ENCODE data around the gene GPER1. TPM values are rescaled to one million over a fixed set of nuclear protein-coding genes. Genes with fewer than 3 reads are reported as not detected.

Gene GPER1
- polyA plus RNA-seq, 6 donors from 2014 or later = 0.40 to 0.88 (median 0.65) TPM; not detected in 3

DNA sequence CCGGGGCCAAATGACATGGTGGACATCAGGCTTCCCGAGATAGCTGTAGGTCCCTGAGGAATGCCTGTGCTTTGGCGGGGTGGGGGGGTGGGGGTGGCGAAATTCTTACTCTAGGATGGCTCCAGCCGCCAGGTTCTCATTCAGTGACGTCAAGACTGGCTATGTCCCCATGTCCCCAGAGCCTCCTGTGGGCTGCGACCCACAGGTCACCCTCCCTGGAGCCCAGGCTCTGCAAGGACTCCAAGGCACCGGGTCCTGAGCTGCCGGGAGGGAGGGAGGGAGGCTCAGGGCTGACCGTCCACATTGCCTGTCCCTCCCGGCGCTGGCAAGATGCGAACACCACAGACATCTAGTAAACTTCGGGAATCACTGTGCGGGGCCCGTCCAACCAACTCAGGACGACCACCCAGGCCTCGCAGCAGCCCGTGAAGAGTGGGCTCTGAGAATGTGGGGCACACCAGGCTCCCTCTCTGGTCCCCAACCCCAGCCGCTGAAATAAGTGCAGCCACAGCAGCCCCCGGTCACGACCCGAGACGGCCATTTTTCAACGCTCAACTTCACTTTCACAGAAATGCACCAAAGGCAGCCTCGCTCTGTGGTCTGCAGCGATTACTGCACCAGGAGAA is 31.0 kb upstream of the GPER1 start:
- Mint-ChIP-seq H3K4me3 (peak overlapping the region in 3 of 8 donors; percentile 30 to 71 (median 57)), H3K9me3 (peaks cover 0 to 1% (median 0%) of the 10 kb centered on the region in 7 donors), H3K27me3 (peaks cover 19 to 80% (median 30%) of the 10 kb centered on the region in 3 donors), H3K36me3 (peaks cover 0 to 4% of the 10 kb centered on the region in 2 donors), H3K27ac (no peak overlapping the region), H3K4me1 (peaks cover 20 to 52% (median 46%) of the 10 kb centered on the region in 3 donors)
- no peak for DNase-seq
- no peak for ATAC-seq (ENCODE audit: low read depth in 2 of 2)

DNA sequence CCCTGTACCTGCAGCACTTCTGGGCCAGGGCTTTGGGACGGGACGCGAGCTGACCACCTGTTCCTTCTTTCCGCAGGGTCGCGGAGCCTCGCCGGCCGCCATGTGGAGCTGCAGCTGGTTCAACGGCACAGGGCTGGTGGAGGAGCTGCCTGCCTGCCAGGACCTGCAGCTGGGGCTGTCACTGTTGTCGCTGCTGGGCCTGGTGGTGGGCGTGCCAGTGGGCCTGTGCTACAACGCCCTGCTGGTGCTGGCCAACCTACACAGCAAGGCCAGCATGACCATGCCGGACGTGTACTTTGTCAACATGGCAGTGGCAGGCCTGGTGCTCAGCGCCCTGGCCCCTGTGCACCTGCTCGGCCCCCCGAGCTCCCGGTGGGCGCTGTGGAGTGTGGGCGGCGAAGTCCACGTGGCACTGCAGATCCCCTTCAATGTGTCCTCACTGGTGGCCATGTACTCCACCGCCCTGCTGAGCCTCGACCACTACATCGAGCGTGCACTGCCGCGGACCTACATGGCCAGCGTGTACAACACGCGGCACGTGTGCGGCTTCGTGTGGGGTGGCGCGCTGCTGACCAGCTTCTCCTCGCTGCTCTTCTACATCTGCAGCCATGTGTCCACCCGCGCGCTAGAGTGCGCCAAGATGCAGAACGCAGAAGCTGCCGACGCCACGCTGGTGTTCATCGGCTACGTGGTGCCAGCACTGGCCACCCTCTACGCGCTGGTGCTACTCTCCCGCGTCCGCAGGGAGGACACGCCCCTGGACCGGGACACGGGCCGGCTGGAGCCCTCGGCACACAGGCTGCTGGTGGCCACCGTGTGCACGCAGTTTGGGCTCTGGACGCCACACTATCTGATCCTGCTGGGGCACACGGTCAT is 30.3 kb upstream of the GPER1 start:
- Mint-ChIP-seq H3K4me3 (no peak overlapping the region), H3K27me3 (peaks cover 25 to 81% (median 29%) of the 10 kb centered on the region in 3 donors), H3K27ac (peak overlapping the region in 1 of 6 donors; percentile 68), H3K4me1 (peaks cover 27 to 56% (median 54%) of the 10 kb centered on the region in 3 donors), H3K36me3 (peaks cover 0 to 6% of the 10 kb centered on the region in 2 donors), H3K9me3 (peaks cover 0 to 1% (median 0%) of the 10 kb centered on the region in 7 donors)
- ATAC-seq (ENCODE audit: low read depth in 2 of 2) (no peak), DNase-seq (no peak)

DNA sequence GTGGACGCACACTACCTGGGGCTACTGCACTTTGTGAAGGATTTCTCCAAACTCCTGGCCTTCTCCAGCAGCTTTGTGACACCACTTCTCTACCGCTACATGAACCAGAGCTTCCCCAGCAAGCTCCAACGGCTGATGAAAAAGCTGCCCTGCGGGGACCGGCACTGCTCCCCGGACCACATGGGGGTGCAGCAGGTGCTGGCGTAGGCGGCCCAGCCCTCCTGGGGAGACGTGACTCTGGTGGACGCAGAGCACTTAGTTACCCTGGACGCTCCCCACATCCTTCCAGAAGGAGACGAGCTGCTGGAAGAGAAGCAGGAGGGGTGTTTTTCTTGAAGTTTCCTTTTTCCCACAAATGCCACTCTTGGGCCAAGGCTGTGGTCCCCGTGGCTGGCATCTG is 29.6 kb upstream of the GPER1 start:
- no peak for ATAC-seq (ENCODE audit: low read depth in 2 of 2)
- peaks cover 32 to 62% (median 61%) of the 10 kb centered on the region in 3 donors for H3K4me1 Mint-ChIP-seq
- peaks cover 0 to 1% (median 0%) of the 10 kb centered on the region in 7 donors for H3K9me3 Mint-ChIP-seq
- no peak for DNase-seq
- H3K4me3 Mint-ChIP-seq = peak overlapping the region in 2 of 8 donors; percentile 32 to 61
- H3K36me3 Mint-ChIP-seq = peaks cover 0 to 6% of the 10 kb centered on the region in 2 donors
- H3K27me3 Mint-ChIP-seq = peaks cover 25 to 87% (median 29%) of the 10 kb centered on the region in 3 donors
- H3K27ac Mint-ChIP-seq = peak overlapping the region in 2 of 6 donors; percentile 59 to 98

DNA sequence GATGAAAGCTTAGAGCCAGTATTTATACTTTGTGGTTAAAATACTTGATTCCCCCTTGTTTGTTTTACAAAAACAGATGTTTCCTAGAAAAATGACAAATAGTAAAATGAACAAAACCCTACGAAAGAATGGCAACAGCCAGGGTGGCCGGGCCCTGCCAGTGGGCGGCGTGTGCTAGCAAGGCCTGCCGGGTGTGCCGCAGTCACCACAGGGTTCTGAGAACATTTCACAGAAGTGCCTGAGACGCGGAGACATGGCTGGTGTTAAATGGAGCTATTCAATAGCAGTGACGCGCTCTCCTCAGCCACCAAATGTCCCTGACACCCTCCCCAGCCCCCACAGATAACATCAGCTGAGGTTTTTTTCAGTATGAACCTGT is 29.1 kb upstream of the GPER1 start:
- peak overlapping the region in 2 of 8 donors; percentile 32 to 61 for H3K4me3 Mint-ChIP-seq
- DNase-seq (no peak), ATAC-seq (ENCODE audit: low read depth in 2 of 2) (no peak)
- peaks cover 0 to 1% (median 0%) of the 10 kb centered on the region in 7 donors for H3K9me3 Mint-ChIP-seq
- peaks cover 0 to 6% of the 10 kb centered on the region in 2 donors for H3K36me3 Mint-ChIP-seq
- peaks cover 32 to 66% (median 62%) of the 10 kb centered on the region in 3 donors for H3K4me1 Mint-ChIP-seq
- H3K27me3 Mint-ChIP-seq = peaks cover 25 to 90% (median 32%) of the 10 kb centered on the region in 3 donors
- peak overlapping the region in 3 of 6 donors; percentile 18 to 98 (median 59) for H3K27ac Mint-ChIP-seq

DNA sequence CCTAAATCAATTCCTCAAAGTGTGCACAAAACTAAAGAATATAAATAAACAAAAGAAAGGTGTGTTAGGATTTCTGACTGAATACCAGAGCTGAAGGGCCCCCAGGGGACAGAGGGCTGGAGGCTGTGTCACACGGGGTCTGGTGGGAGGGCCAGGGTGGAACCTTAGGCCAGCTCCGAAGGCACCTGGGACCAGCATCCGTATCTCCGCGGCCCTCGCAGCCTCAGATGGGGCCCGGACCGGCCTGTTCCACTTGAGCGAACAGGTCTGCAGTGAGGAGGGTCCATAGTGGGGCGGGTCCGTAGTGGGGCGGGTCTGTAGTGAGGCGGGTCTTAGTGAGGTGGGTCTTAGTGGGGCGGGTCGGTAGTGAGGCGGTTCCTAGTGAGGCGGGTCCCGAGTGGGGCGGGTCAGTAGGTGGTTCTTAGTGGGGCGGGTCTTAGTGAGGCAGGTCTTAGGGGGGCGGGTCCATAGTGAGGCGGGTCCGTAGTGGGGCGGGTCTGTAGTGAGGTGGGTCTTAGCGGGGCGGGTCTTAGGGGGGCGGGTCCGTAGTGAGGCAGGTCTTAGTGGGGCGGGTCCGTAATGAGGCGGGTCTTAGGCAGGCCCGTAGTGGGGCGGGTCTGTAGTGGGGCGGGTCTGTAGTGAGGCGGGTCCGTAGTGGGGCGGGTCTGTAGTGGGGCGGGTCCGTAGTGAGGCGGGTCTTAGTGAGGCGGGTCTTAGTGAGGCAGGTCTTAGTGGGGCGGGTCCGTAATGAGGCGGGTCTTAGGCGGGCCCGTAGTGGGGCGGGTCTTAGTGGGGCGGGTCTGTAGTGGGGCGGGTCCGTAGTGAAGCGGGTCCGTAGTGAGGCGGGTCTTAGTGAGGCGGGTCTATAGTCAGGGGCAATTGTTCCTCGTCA is 28.5 kb upstream of the GPER1 start:
- Mint-ChIP-seq H3K36me3 (peaks cover 0 to 6% of the 10 kb centered on the region in 2 donors), H3K27ac (peak overlapping the region; percentile 18 to 98 (median 70)), H3K4me1 (peaks cover 38 to 66% (median 57%) of the 10 kb centered on the region in 3 donors), H3K9me3 (peaks cover 0 to 1% (median 0%) of the 10 kb centered on the region in 7 donors), H3K4me3 (peak overlapping the region in 4 of 8 donors; percentile 28 to 84 (median 70)), H3K27me3 (peaks cover 25 to 90% (median 36%) of the 10 kb centered on the region in 3 donors)
- DNase-seq = no peak
- ATAC-seq (ENCODE audit: low read depth in 2 of 2) = peak in 1 of 2 donors; percentile 6

DNA sequence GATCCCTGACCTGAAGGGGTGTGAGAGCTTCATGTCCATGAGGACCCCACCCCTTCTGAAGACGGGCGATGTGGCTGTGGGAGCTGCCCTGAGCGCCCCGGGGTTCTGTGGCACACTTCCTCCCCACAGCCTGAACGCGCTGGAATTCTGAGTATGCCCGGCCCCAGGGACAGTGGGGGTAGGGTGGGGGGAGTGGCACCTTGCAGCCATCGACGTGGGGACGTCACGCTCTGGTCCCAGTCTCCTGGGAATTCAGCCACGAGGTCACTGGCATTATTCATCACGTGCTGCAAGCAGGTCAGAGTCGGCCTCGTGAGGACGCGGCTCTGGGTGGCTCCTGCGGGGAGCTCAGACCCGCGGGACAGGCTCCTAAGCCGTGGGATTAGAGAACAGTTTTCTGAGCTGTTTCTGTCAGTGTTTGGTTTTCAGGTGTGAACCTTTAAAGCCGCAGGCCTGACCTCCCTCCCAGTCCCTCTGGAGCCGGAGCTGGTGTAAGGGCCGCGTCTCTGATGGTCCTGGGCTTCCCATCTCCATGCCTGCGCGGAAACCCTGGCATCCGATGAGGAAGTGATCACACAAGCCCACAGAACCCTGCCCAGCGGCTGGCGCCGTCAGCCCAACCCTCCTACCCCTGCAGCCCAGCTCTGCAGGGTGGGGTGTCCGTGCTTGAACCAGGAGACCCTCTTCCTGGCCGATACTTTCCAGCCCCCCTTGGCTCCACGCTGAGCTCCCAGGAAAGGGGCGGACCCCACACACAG is 27.4 kb upstream of the GPER1 start:
- peak overlapping the region in 5 of 6 donors; percentile 82 to 98 (median 90) for H3K27ac Mint-ChIP-seq
- peak; percentile 54 for DNase-seq
- H3K4me3 Mint-ChIP-seq = peak overlapping the region in 7 of 8 donors; percentile 9 to 84 (median 65)

DNA sequence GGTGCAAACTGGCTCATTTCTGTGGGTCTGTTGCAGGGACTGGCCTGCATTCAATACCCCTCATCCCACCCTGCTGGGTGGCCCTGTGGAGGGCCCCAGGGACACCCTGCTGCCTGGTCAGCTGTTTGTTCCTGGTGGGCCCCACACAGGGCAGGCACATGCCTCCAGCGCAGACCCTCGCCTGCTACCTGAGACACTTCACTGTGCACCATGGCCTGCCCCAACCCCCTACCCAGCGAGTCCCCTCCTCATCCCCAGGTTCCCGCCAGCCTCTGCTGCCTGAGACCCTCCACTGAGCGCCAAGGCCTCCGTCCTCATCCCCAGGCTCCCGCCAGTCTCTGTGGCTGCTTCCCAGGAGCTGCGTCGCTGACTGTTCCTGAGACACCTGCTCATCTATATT is 26.7 kb upstream of the GPER1 start:
- Mint-ChIP-seq H3K27me3 (peaks cover 21 to 83% (median 22%) of the 10 kb centered on the region in 3 donors), H3K27ac (peak overlapping the region; percentile 94 to 98 (median 98)), H3K36me3 (peaks cover 0 to 6% of the 10 kb centered on the region in 2 donors), H3K4me3 (peak overlapping the region in 5 of 8 donors; percentile 9 to 84 (median 79)), H3K4me1 (peaks cover 35 to 50% (median 49%) of the 10 kb centered on the region in 3 donors), H3K9me3 (peaks cover 0 to 1% (median 0%) of the 10 kb centered on the region in 7 donors)
- DNase-seq (no peak), ATAC-seq (ENCODE audit: low read depth in 2 of 2) (no peak)

More for the DNA sequence above, 27.4 kb upstream of the GPER1 start:
- Mint-ChIP-seq H3K4me1 (peaks cover 33 to 57% (median 53%) of the 10 kb centered on the region in 3 donors), H3K9me3 (peaks cover 0 to 1% (median 0%) of the 10 kb centered on the region in 7 donors), H3K27me3 (peaks cover 22 to 84% (median 26%) of the 10 kb centered on the region in 3 donors), H3K36me3 (peaks cover 0 to 6% of the 10 kb centered on the region in 2 donors)
- peak; percentile 1 to 2 for ATAC-seq (ENCODE audit: low read depth in 2 of 2)

DNA sequence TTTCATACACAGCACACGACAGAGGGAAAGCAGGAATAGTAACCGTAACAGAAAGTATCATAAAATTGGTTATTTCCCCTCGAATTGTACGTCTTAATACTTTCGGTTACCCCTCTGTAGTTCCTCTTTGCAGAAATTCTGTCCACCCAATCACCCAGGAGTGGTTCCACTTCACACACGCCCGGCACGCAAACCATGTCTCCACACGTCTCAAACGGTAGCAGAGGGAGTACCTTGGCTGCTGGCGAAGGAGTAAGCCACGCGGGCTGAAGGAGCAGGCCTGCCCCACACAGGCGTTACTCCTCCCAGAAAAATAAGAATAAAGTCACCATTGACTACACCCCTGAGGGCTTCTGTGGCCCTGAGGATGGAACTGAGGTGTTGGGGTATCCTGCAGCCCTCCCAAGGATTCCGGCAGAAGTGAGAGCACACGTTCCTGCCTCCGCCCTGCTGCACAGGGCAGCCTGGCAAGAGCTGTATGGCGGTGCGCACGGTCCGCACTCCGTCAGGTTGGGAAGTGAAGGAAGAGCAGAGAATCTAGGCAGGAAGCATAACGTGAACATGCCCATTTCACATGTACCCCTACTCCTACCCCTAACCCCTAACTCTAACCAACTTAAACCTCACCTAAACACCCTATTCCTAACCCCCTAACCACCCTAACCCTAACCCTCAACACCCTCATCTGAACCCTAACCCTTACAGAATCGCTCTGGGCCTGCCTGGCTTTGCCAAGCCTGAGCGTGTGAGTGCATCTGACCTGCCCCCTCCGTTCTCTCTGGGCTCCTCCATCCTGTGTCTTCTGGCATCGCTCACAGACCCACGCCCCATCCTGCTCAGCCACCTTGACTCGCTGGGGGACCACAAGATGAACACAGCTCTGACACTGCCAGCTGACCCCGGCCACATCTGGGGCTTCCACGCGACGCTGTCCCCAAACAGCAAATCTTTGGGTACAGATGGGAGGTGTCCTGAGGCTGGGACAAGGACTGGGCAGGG is 25.3 kb upstream of the GPER1 start:
- peak; percentile 85 to 86 for ATAC-seq (ENCODE audit: low read depth in 2 of 2)
- peak; percentile 87 for DNase-seq
- Mint-ChIP-seq H3K27me3 (peaks cover 21 to 83% (median 22%) of the 10 kb centered on the region in 3 donors), H3K4me3 (peak overlapping the region; percentile 36 to 90 (median 78)), H3K27ac (peak overlapping the region; percentile 94 to 98 (median 98)), H3K9me3 (peaks cover 0 to 1% (median 0%) of the 10 kb centered on the region in 7 donors), H3K36me3 (peaks cover 0 to 6% of the 10 kb centered on the region in 2 donors), H3K4me1 (peaks cover 32 to 48% (median 46%) of the 10 kb centered on the region in 3 donors)

DNA sequence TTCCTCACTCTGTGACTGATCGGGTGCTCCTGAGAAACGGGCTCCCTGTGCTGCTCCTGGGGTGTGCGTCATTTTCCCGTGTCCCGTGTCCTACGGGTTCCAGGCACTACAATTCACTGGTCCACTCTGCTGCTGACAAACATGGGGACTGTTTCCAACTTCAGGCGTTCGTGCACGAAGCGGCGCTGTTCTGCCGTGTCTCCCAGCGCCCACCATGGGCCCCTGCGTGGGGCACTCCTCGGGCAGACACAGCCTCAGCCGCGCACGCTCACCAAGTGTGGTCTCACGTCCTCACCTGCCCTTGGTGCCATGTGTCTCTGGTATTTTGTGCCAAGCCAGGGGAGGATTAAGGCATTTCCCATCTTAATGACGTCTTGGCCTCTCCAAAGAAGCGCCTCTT is 24.6 kb upstream of the GPER1 start:
- ATAC-seq (ENCODE audit: low read depth in 2 of 2) (no peak), DNase-seq (no peak)
- peak overlapping the region in 1 of 8 donors; percentile 75 for H3K4me3 Mint-ChIP-seq
- H3K36me3 Mint-ChIP-seq = peaks cover 0 to 6% of the 10 kb centered on the region in 2 donors
- peaks cover 21 to 75% (median 22%) of the 10 kb centered on the region in 3 donors for H3K27me3 Mint-ChIP-seq
- peak overlapping the region; percentile 51 to 98 (median 76) for H3K27ac Mint-ChIP-seq
- peaks cover 32 to 48% (median 46%) of the 10 kb centered on the region in 3 donors for H3K4me1 Mint-ChIP-seq
- H3K9me3 Mint-ChIP-seq = peaks cover 0 to 1% (median 0%) of the 10 kb centered on the region in 7 donors

DNA sequence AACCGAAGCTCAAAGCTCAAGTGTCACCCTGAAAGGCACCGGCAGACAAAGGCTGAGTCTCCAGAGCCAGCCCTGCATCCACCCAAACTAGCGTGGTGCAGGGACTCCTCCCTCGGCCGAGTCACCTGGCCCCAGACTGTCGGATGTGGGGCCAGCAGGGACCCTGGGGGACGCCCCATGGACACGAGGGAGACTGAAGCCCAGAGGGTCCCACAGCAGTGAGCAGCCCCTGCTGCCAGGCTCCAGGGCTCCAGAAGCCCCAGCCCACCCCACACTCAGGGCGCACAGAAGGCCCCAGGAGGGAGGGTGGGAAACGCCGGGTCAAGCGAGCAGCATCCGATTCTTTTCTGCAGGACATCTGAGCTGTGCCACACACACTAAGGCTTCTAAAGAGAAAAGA is 23.3 kb upstream of the GPER1 start:
- Mint-ChIP-seq H3K27ac (peak overlapping the region in 2 of 6 donors; percentile 52 to 98), H3K36me3 (peaks cover 0 to 6% of the 10 kb centered on the region in 2 donors), H3K4me3 (peak overlapping the region in 1 of 8 donors; percentile 54), H3K27me3 (peaks cover 16 to 64% (median 21%) of the 10 kb centered on the region in 3 donors), H3K4me1 (peaks cover 32 to 48% (median 37%) of the 10 kb centered on the region in 3 donors), H3K9me3 (peaks cover 0 to 1% (median 0%) of the 10 kb centered on the region in 7 donors)
- DNase-seq (no peak), ATAC-seq (ENCODE audit: low read depth in 2 of 2) (no peak)

DNA sequence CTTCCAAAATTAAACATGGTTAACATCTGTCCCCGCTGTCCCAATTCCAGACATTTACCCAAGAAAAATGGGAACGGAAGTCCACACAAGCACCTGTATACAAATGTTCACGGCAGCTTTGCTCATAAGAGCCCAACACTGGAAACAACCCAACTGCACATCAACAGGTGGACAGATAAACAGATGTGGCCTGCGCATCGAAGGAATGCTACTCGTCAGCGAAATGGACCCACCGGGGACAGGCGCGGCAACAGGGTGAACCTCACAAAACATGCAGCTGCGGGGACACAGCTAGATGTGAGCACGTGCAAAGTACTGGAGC is 22.7 kb upstream of the GPER1 start:
- peaks cover 0 to 6% of the 10 kb centered on the region in 2 donors for H3K36me3 Mint-ChIP-seq
- peak overlapping the region; percentile 18 to 84 (median 62) for H3K4me3 Mint-ChIP-seq
- peak overlapping the region in 5 of 6 donors; percentile 72 to 97 (median 94) for H3K27ac Mint-ChIP-seq
- peaks cover 30 to 43% (median 32%) of the 10 kb centered on the region in 3 donors for H3K4me1 Mint-ChIP-seq
- H3K9me3 Mint-ChIP-seq = no peaks in the 10 kb centered on the region
- H3K27me3 Mint-ChIP-seq = peaks cover 16 to 61% (median 21%) of the 10 kb centered on the region in 3 donors
- DNase-seq (no peak), ATAC-seq (ENCODE audit: low read depth in 2 of 2) (no peak)

Measured in naive B cell (primary cell).